Measurements from ENCODE around the gene IFRD2.

- TF ChIP-seq CTCF (IDR thresholded peaks at IDR 0.05) (no peak), POLR2A (IDR thresholded peaks at IDR 0.05) (no peak), EP300 (IDR thresholded peaks at IDR 0.05) (no peak)
Observed at GRCh38 chr3:50242381-50242770, 49.9 kb downstream of the IFRD2 start.

Data from gastroesophageal sphincter (tissue), 3 donors.